ENCODE results near the gene NPAS3.

DNA sequence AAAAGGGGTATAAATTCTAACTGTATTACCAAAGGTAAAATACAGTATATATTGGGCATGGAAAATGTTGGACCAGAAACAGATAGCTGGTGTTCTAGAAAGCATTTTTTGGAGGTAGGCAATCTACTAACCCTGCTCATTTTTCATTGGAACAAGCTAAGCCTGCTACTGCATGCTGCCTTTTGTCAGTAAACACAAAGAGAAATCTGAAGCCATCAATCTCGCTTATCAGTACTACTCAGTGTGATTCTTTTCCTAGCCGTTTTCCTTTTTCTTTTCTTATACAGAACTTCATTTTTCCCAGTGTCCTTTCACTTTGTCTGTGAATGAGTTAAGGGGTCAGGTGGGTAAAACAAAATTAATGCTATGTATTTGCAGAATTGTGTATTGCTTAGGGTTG lies 312.3 kb downstream of the NPAS3 start:
- TF ChIP-seq TAF1 (IDR thresholded peaks at IDR 0.05; ENCODE audit: low read depth, low read length) (no peak), POLR2AphosphoS5 (IDR thresholded peaks at IDR 0.05; ENCODE audit: low read depth, low read length) (no peak)
